ENCODE results near the gene UNC5C. TPM values are rescaled to one million over a fixed set of nuclear protein-coding genes. Genes with fewer than 3 reads are reported as not detected.

Gene UNC5C
- total and polyA plus RNA-seq, 2 of the 4 experiments (the other 2 are of a cell fraction) = under 0.01 TPM

- TF ChIP-seq CEBPB (IDR thresholded peaks at IDR 0.05; ENCODE audit: low read depth, low read length) = no peak
- TF ChIP-seq BHLHE40 (IDR thresholded peaks at IDR 0.05; ENCODE audit: low read depth, low read length) = no peak
- TF ChIP-seq USF2 (IDR thresholded peaks at IDR 0.05; ENCODE audit: low read depth, low read length) = no peak
- no peak for TF ChIP-seq CTCF (conservative IDR thresholded peaks at IDR 0.05; ENCODE audit: low read depth, low read length)
- no peak for TF ChIP-seq NFE2L2 (IDR thresholded peaks at IDR 0.05; ENCODE audit: low read depth, low read length)
- TF ChIP-seq FOS (IDR thresholded peaks at IDR 0.05; ENCODE audit: low read depth, low read length) = no peak
- TF ChIP-seq ELK1 (IDR thresholded peaks at IDR 0.05; ENCODE audit: borderline replicate concordance, low read depth, low read length) = no peak
- TF ChIP-seq SMC3 (IDR thresholded peaks at IDR 0.05; ENCODE audit: low read depth, low read length) = no peak
- TF ChIP-seq MAFK (IDR thresholded peaks at IDR 0.05; ENCODE audit: low read depth, low read length) = no peak
- no peak for TF ChIP-seq CHD1 (IDR thresholded peaks at IDR 0.05; ENCODE audit: low read depth, low read length)
- no peak for TF ChIP-seq MAZ (IDR thresholded peaks at IDR 0.05; ENCODE audit: borderline replicate concordance, low read depth, low read length)
- no peak for TF ChIP-seq RAD21 (IDR thresholded peaks at IDR 0.05; ENCODE audit: low read length)
- ChIA-PET POLR2A (ENCODE audit: unreplicated experiment) (no interaction called here), CTCF (no interaction called here)
- H2BK20ac ChIP-seq (ENCODE audit: low read depth, low read length) = no peak overlapping the region
- no peaks in the 10 kb centered on the region for H3K4me1 ChIP-seq (ENCODE audit: control insufficient read depth, insufficient read depth, low read length)
- no peak overlapping the region for H3K56ac ChIP-seq (ENCODE audit: extremely low read depth, insufficient read depth, low read length)
- H2AFZ ChIP-seq (replicated peaks; ENCODE audit: low read length, poor library complexity) = no peak overlapping the region
- no peak overlapping the region for H4K8ac ChIP-seq (ENCODE audit: low read depth in 2 of 2, low read length in 2 of 2)
- H3K27ac ChIP-seq (ENCODE audit: insufficient read depth, low read length) = no peak overlapping the region
- no CpG with 5 or more reads among the region's 1 CpG for WGBS, 2 experiments (ENCODE audit: extremely low coverage in 2 of 2, insufficient read length in 1 of 2)
- ATAC-seq (ENCODE audit: low read depth) (no peak), DNase-seq (no peak)
- no peaks in the 10 kb centered on the region for H3K9me1 ChIP-seq (ENCODE audit: insufficient read depth, low read length)
- H3K27me3 ChIP-seq (ENCODE audit: control insufficient read depth, insufficient read depth, low read length) = no peaks in the 10 kb centered on the region
- no peak overlapping the region for H3K4me2 ChIP-seq (ENCODE audit: low read depth, low read length)
- intact Hi-C loops (cut with micrococcal nuclease) (no loop called here), dilution Hi-C loops (cut with HindIII; ENCODE audit: low sequenced_read_pairs, unreplicated experiment) (no loop called here), in situ Hi-C loops (cut with MboI; ENCODE audit: low sequenced_read_pairs) (no loop called here)
- no peaks in the 10 kb centered on the region for H3K9me3 ChIP-seq (ENCODE audit: control insufficient read depth, insufficient read depth, low read length)
- no peak overlapping the region for H4K91ac ChIP-seq (ENCODE audit: insufficient read depth, low read depth, low read length)
- no peak overlapping the region for H3K14ac ChIP-seq (replicated peaks; ENCODE audit: low read depth, low read length)
- H3K4ac ChIP-seq (ENCODE audit: low read depth, low read length) = no peak overlapping the region
- H2BK15ac ChIP-seq (ENCODE audit: low read depth, low read length) = no peak overlapping the region
- no peak overlapping the region for H3K18ac ChIP-seq (ENCODE audit: low read depth, low read length)
- no peaks in the 10 kb centered on the region for H3K79me1 ChIP-seq (ENCODE audit: low read depth in 1 of 2, low read length in 2 of 2)
- H2BK5ac ChIP-seq (ENCODE audit: low read depth, low read length, poor library complexity, severe bottlenecking) = no peak overlapping the region
- no peak overlapping the region for H2AK9ac ChIP-seq (replicated peaks; ENCODE audit: low read depth, low read length, poor library complexity)
- H4K5ac ChIP-seq (ENCODE audit: low read depth, low read length) = no peak overlapping the region
- no peak overlapping the region for H3K9ac ChIP-seq (ENCODE audit: low read depth, low read length)
- no peaks in the 10 kb centered on the region for H4K20me1 ChIP-seq (ENCODE audit: insufficient read depth, low read length)
- H2BK120ac ChIP-seq (ENCODE audit: low read depth, low read length) = no peak overlapping the region
- H3K36me3 ChIP-seq (ENCODE audit: control insufficient read depth, insufficient read depth, low read length) = no peaks in the 10 kb centered on the region
- no peak overlapping the region for H3K4me3 ChIP-seq (ENCODE audit: insufficient read depth, low read depth, low read length)
- H3K23ac ChIP-seq (ENCODE audit: low read depth, low read length) = no peak overlapping the region
- no peak overlapping the region for H2AK5ac ChIP-seq (ENCODE audit: low read depth, low read length)
- no TSS peak for BruUV-seq (replicated peaks)
Measured at GRCh38 chr4:95363966-95364365, 184.8 kb downstream of the UNC5C start.
